Measurements from ENCODE around the gene MB21D2.
A peak's percentile ranks its signal among the peaks of the same experiment; 100 is the strongest.

The MB21D2 gene

DNA sequence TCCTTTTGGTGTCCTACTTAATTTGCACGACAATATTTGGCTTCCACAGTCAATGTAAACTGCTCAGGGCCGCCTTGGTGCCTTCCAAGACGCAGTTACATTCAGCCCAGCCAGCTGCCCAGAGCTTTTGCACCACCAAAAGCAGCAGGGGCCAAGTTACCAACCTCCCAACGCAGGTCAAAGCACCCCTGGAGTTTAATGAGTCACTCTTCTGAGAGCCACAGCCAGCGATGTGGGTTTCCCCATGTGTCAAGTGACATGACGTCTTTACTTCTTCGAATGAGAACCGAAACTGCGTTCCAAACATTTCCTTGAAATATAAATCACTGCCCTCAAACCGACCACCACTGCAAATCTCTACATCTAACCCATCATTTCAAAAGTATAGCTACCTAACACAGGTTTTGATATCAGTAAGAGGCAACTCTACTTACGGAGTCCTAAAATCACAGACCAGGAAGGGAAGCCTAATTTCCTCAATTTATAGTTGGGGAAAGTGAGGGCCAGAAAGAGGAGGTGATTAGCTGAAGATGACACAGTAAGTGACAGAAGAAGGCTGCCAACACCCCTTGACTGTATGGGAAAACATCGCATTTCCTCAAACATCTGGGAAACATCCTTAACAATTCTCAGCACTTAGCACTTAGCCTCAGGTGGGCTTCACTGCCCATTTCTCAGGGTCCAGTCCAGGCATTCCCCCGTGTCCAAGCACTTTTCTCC lies 24.5 kb downstream of the MB21D2 start:
- peak in 1 of 2 donors; percentile 51 for DNase-seq (ENCODE audit: low read depth in 1 of 2, low spot score in 1 of 2)

DNA sequence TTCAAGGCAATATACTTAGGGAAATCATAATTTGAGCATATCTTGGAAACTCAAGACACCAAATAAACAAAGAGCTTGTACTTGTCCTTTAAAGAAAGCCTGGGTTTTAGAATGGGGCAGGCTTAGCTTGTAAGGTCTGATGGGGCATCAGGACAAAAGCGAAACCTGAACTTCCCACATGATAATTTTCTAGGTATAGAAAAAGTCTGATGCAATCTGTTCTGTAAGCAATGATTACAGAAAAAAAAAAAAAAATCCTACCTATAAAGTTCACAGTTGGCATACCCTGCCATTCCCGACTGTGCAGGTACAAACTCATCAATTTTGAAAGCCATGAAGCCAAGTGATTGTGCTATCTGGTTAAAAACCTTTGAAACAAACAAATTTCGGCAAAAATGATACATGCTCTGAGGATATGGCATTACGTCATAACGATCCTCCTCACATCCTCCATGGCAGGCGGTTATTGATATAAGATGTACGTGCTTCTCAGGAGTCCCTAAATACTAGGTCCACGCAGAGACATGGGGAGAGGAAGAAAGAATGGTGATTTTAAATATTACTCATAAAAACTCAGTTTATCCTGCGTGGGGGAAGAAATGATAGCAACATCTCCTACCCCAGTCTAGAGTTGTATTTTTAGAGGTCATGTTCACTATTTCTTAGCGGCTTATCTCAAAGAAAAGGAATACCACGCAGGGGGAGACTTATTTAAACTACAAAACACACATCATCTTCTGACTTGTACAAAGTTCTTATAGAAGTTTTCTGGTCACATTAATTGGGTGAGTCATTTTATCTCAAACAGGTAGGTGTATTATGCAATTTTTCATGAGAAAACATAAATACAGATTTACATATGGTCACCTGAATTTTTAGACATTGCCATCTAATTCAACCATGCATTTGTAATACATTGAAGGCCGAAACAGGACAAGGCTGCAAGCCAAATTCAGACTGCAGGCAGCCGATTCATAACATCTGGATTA lies 27.0 kb downstream of the MB21D2 start:
- no peak for DNase-seq (ENCODE audit: low read depth in 1 of 2, low spot score in 1 of 2)

DNA sequence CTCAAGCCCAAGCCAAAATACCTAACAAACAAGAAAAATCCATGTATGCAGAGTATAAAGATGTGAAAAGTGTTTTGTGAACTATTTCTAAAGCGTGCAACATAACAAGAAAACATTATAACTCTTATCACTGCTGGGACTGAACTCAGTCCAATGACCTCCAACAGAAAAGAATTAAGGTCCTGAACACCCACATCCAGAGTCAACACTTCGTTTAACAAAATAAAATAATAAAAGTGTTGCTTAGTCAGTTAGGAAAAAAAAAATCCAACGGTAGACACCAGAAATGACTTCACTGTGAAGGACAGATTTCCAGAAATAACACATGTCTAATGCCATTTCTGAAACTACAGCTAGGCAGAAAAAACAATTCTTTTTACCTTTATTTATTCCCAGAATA lies 28.0 kb downstream of the MB21D2 start:
- DNase-seq (ENCODE audit: low read depth in 1 of 2, low spot score in 1 of 2), result no peak

DNA sequence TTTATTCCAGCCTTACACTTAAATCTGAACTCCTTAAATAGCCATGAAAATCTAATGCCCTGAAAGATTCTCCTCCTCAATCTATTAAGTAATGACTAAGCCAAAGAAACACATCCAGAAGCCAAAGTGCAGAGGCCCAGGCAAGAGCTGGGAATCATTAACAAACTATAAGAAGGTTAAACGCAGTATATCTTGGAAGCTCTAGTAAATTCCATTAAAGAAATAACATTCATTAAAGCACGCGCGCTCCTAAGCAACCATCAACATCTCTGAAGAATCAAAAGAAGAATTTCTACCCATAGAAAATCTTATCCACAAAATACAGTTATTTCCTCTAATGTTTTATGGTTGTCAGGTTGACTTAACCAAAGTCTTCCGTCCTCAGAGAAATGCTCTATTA lies 29.5 kb downstream of the MB21D2 start:
- no peak for DNase-seq (ENCODE audit: low read depth in 1 of 2, low spot score in 1 of 2)

DNA sequence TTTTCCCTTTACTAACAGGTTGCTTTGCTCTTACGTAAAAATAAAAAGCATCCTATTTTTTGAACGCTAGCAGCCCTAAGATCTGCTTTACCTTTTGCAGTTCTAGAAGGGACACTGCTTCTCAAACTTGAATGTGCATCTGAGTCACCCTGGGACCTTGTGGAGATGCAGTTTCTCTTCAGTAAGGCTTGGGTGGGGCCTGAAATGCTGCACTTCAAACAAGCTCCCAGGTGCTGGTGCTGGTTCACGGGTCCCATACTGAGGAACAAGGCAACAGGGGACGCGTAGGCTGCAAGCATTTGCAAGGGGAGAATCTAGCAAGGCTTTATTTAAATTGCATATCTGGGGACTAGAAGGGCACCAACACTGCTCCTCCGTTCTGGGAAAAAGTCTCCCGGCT lies 30.0 kb downstream of the MB21D2 start:
- DNase-seq (ENCODE audit: low read depth in 1 of 2, low spot score in 1 of 2), result no peak

DNA sequence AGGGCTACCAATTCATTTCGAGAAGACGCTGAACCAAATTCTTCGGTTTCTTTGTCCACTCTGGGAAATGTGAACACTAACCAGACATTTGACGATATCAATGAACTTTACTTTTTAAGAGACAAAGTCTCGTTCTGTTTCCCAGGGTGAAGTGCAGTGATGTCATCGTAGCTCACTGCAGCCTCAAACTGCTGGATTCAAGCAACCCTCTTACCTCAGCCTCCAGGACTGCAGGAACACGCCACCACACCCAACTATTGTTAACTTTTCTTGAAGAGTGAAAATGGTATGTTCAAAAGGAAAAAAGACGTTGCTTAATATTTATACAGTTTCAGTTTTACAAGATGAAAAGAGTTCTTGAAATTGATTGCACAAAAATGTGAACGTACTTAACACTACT lies 30.6 kb downstream of the MB21D2 start:
- DNase-seq (ENCODE audit: low read depth in 1 of 2, low spot score in 1 of 2), result no peak

DNA sequence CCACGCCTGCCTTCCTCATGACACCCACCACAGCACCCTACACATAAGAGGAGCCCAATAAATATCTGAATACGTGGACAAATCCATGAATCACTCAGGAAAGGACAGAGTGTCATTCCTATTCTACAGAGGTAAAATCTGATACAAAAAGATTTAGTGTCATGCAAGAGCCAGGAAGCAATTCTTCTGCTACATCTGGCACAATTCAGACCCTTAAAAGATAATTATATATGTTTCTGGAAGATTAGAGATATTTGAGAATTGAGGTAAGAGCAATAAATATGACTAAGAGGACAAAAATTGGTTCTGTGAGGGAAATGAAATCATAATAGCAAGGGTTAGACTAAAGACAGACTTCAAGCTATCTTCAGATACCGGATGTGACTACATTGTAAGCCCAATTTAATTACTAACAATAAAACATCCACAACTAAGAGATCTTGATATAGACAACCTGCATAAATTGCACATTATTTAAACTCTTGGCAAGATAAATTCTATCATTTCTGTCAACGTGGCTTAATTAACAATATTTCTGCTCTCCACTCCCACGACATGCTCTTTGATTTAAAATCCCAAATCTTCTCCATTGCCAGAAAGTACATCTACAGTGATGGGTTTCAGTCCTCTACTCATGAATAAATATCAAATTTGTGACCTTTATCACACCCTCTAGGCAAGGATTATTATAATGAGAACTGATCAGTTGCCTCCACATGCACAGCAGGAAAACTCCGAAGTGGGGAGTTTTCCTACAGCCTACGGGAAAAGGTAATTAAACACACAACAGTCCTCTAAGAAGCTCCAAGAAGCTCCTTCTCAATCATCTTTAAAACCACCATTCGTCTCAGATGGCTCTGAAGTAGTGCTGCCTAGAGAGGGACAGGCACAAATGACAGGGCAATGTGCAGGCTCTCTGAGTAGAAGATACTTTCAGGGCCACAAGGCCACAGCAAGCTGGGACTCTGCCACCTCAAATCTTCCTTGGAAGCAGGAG lies 32.6 kb downstream of the MB21D2 start:
- no peak for DNase-seq (ENCODE audit: low read depth in 1 of 2, low spot score in 1 of 2)

DNA sequence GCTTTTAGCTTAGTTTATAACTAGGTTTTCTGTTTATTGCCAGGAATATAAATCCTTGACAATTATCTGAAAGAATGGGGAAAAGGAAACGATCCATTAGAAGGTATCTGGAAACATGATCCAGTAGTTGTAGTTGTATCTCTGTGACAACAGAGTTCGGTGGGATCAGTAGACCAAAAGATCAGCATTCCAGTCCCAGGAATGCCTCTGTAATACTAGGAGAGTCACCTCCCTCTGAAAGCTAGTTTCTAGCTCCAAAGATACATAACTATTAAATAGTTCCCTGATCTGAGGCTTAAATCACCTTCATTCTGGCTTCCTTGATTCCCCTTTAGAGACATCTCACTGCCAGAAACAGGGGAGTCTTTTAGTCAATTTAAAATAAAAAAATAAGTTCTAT lies 34.1 kb downstream of the MB21D2 start:
- no peak for DNase-seq (ENCODE audit: low read depth in 1 of 2, low spot score in 1 of 2)

DNA sequence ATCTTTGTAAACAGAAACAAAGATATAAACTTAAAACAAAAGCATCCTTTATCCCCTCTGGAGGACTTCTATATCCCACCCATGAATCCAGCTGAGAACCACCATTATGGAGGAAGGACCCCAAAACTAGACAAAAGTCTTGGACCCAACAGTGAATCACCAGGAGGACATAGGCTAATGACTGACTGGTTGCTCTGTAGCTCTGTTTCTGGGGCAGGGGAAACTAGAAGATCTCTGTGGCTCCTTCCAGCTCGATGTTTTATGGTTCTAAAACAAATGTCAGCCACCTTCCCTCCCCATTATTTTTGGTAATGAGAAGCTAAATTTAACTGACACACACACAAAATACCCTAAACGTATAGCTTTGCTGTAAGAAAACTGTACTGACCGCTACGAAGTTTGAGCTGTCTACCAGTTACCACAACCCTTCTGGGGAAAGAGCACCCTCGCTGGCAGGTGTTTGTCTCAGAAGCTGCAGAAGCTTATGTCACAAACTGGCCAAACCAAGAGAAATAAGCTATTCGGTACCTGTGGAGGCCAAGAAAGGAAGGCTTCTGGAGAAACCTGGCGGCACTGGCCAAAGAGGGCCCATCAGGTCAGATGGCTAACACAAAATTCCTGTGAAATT lies 36.4 kb downstream of the MB21D2 start:
- no peak for DNase-seq (ENCODE audit: low read depth in 1 of 2, low spot score in 1 of 2)

DNA sequence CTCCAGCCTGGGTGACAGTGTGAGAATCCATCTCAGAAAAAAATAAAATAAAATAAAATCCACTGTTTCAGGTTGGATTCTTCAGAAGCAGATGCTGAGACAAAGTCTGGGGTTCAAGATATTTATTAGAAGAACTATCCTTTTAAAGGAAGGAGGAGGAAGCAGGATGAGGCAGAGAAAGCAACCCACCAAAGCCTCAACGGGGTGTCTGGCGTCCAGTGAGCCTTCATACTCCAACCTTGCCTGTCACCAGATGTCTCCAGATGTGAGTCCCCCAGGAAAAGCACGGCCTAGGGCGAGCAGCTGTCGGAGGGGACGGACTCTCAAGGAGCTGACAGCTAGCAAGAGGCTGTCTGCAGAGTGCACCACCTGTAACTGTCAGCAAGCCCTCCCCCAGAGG lies 37.3 kb downstream of the MB21D2 start:
- no peak for DNase-seq (ENCODE audit: low read depth in 1 of 2, low spot score in 1 of 2)

DNA sequence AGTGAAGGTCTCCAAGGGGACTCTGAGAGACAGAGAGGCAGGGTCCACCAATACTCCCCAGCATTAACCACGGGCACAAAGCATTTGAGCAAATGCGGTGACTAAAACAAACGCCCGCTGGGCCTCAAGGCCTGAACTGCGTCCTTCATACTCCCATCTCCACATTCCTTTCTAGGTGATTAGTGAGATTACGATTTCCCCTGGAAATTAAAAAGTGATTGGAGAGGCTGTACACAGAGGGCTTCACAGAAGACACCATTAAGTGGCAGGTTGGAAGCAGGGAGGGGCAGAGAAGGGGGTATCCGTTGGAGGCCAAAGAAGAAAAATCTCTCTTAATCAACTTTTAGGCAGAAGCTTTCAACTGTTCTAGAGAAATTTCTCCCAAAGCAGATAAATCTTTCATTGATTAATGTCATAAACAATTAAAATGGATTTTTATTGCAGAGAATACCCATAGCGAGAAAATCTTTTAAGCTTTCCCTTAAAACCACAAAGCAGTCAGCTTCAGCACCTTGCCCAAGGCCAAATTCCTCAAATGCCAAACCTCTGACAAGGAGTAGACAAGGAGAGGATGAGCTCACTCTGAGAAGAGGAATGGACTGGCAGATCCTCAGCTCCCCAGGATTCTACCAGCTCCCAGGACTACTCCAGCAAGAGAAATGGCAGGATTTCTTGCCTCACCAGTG lies 38.2 kb downstream of the MB21D2 start:
- no peak for DNase-seq (ENCODE audit: low read depth in 1 of 2, low spot score in 1 of 2)

DNA sequence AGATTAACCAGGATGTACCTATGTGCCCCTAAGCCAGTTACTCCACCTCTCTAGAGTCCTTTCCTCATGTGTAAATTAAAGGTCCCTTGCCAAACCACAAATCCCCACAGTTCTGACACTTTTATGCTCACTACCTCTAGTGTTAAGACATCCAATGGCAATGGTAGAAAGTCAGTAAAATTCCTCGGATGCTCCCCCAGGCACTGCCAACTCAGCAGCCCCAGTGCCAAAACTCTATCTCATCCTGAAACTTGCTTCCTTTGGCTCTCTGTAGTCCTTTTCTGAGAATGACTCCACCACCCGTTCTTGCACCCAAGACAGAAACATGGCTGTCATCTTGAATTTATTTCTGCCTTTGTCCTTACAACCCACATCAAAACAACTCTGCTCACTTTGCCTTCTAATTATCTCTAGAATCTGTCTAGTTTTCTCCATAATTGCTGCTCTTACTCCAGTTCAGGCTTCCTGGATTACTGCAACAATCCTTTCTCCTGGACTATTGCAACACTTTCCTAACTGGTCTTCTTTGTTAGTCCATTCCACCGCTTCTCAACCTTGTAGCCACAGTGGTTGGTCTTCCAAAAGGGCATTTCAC lies 41.6 kb downstream of the MB21D2 start:
- no peak for DNase-seq (ENCODE audit: low read depth in 1 of 2, low spot score in 1 of 2)

DNA sequence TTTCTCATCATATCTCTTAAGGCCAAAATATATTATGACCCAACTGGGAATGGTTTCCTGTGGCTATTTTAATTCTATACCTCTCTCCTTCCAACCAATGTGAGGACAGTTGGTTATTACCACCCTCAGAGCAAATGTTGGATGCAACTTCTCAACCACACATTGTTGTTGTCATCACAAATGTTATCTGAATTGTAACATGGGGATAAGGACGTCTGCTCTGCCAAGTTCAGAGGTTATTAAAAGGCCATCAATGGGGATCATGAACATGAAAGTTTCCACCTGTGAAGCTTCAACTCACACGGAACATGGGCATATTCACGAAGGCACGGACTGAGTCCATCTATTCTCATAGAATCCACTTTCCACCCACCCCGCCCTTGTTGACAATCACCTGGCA lies 46.8 kb downstream of the MB21D2 start:
- DNase-seq (ENCODE audit: low read depth in 1 of 2, low spot score in 1 of 2), result no peak

DNA sequence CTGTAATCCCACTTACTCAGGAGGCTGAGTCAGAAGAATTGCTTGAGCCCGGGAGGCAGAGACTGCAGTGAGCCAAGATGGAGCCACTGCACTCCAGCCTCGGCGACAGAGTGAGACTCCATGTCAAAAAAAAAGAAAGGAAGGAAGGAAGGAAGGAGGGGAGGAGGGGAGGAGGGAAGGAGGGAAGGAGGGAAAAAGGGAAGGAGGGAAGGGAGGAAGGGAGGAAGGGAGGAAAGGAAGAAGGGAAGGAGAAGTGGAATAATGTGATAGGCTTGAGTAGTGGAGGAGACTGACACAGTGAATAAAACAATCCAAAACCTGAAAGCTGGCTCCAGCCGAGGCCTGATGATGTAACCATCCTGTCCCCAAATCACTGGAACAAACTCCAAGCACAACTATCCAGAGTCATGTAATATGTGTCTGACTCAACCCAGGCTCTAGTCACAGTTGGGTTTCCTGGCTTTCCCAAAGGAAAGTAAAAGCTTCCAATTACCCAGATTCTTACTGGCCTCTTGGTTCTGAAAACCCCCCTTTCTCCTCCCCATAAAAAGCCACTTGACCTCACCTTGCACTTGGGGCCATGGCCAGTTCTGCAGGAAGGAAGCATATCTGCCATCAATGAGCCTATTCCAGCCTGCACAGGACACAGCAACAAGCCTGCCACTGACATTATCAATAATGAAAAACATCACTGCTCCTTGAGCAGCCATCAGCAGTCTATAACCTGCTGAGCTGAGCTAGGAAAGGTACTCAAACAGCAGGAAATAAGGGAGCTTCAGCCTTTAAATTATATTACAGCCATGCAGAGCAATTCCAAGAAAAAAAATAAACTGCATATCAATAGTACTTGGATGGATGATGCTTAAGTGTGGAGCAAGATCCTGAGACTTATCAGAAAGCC lies 48.3 kb downstream of the MB21D2 start:
- DNase-seq (ENCODE audit: low read depth in 1 of 2, low spot score in 1 of 2), result no peak

DNA sequence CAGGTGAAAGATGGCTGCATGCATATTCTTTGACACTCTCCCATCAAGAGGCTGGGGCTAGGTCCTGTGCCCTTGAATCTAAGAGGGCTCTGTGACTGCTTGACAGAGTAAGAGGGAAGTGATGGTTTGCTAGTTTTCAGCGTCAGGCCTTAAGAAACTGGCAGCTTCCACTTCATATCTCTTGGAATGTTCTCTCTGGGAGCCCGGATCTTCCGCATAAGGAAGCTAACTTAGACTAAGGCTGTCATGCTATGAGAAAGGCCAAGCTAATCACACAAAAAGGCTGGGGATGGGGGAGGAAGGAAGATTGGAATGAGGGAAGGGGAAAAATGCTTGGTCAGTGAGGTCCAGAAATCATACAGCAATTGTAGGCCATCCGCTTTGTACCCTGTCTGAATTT lies 50.0 kb downstream of the MB21D2 start:
- DNase-seq (ENCODE audit: low read depth in 1 of 2, low spot score in 1 of 2), result no peak

DNA sequence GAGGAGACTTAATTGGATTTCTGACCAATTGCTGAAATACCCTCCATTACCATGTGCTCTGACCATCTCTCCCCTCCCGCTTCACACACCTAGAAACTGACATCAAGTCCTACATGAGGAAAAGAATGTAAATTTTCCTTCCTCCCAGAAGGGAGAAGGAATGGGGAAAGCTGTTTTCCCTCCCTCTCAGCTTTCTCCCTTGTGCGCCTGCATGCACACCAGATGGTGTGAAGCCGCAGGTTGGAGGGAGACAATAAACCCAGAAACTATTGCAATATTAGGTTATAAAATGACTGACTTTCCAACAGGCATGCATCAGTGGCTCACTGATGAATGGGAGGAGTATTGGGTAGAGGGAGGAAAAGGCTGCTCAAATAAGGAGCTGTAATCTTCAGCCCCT lies 50.9 kb downstream of the MB21D2 start:
- DNase-seq (ENCODE audit: low read depth in 1 of 2, low spot score in 1 of 2), result no peak

DNA sequence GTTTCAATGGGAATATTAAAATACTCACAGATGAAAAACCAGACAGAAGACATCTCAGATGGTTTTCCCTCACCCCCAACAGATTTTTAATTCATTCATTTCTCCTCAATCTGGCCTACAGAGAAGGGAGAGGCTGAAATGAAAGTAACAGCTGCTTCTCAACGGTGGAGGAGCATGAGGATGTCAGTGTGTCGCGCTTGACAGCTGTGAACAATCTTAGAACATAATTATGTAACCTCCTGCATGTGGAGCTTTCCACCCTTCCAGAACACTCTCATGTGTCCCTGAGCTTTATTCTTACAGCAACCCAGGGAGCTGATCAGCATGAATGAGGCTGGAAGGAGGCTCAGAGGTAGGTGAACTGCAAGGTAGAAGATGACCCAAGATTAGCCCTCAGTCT lies 52.7 kb downstream of the MB21D2 start:
- no peak for DNase-seq (ENCODE audit: low read depth in 1 of 2, low spot score in 1 of 2)

DNA sequence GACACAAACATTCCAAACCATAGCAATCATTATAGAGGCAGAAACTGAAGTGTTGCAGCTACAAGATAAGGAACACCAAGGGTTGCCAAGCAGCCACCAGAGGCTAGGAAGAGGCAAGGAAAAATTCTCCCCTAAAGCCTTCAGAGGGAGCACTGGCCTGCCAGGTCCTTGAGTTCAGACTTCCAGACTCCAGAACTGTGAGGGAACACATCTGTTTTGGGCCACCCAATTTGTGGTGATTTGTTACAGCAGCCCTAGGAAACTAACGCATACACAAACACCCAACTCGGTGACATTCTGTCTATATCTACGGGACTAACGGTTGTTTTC lies 54.6 kb downstream of the MB21D2 start:
- DNase-seq (ENCODE audit: low read depth in 1 of 2, low spot score in 1 of 2), result no peak
